Loucy (cell line): ENCODE data around the gene DHX30.

Experiments used
- H2AFZ ChIP-seq: fragments of 200-600 bp; sonication (generic); 2 replicates; pipeline ENCODE4 v1.6.0; 2016; ENCODE audit warnings: antibody characterized with exemption, mild to moderate bottlenecking, low read length, moderate library complexity
- H3F3A ChIP-seq: fragments of 200-600 bp; 2 replicates; pipeline ENCODE4 v1.6.0; 2016; ENCODE audit warnings: antibody characterized with exemption, low read depth, mild to moderate bottlenecking
- H3K27me3 ChIP-seq: fragments of 200-600 bp; sonication (generic); 2 replicates; pipeline ENCODE4 v1.6.1; 2014; ENCODE audit warnings: low read length, mild to moderate bottlenecking; ENCODE audit not compliant: insufficient read depth, poor library complexity, severe bottlenecking
- H3K36me3 ChIP-seq: fragments of 200-600 bp; sonication (generic); 2 replicates; pipeline ENCODE4 v1.6.1; 2016; ENCODE audit warnings: low read length; ENCODE audit not compliant: insufficient read depth
- H3K4me1 ChIP-seq: fragments of 200-600 bp; sonication (generic); 2 replicates; pipeline ENCODE4 v1.5.1; 2014; ENCODE audit warnings: low read length, mild to moderate bottlenecking; ENCODE audit not compliant: insufficient read depth, poor library complexity, severe bottlenecking
- H3K4me2 ChIP-seq: fragments of 200-600 bp; sonication (generic); 2 replicates; pipeline ENCODE4 v1.6.0; 2014; ENCODE audit warnings: antibody characterized with exemption, low read length, low read depth, mild to moderate bottlenecking; ENCODE audit not compliant: poor library complexity, severe bottlenecking
- H3K4me3 ChIP-seq: fragments of 200-600 bp; sonication (generic); 2 replicates; pipeline ENCODE4 v1.5.1; 2014; ENCODE audit warnings: low read length, mild to moderate bottlenecking, mixed read lengths; ENCODE audit not compliant: poor library complexity, severe bottlenecking
- H3K79me2 ChIP-seq: fragments of 200-600 bp; sonication (generic); 2 replicates; pipeline ENCODE4 v1.6.1; 2014; ENCODE audit warnings: low read length; ENCODE audit not compliant: insufficient read depth
- H3K9ac ChIP-seq: fragments of 200-600 bp; sonication (generic); 2 replicates; pipeline ENCODE4 v1.6.0; 2014; ENCODE audit warnings: mild to moderate bottlenecking, low read depth, low read length, moderate library complexity; ENCODE audit not compliant: poor library complexity, severe bottlenecking
- H3K9me2 ChIP-seq: fragments of 200-600 bp; sonication (generic); replicated peaks from 2 replicates; pipeline ENCODE4 v1.6.1; 2016; ENCODE audit warnings: low read depth, low read length, mixed read lengths
- H3K9me3 ChIP-seq: fragments of 200-600 bp; sonication (generic); 2 replicates; pipeline ENCODE4 v1.6.1; 2014; ENCODE audit warnings: mild to moderate bottlenecking, antibody characterized with exemption, low read length, low read depth; ENCODE audit not compliant: insufficient read depth
- H4K20me1 ChIP-seq: fragments of 200-600 bp; sonication (generic); 2 replicates; pipeline ENCODE4 v1.6.0; 2014; ENCODE audit warnings: antibody characterized with exemption, low read length, mild to moderate bottlenecking; ENCODE audit not compliant: insufficient read depth, poor library complexity, severe bottlenecking
- CTCF ChIP-seq: fragments of 200-600 bp; sonication (generic); conservative IDR thresholded peaks from 2 replicates; pipeline ENCODE4 v1.5.1; 2014; ENCODE audit warnings: mild to moderate bottlenecking, antibody characterized with exemption, low read length
- EZH2phosphoT487 ChIP-seq: fragments of 200-600 bp; IDR thresholded peaks from 2 replicates; pipeline ENCODE4 v1.6.1; 2018; ENCODE audit warnings: antibody characterized with exemption, mild to moderate bottlenecking, moderate library complexity, borderline replicate concordance

DHX30 gene

GRCh38 chr3:47772047-47772446 lies 30.9 kb upstream of the DHX30 start:
- Histone ChIP-seq H3K36me3 (peaks cover 48% of the 10 kb centered on the region; the same call in 1 of the 2 replicates), H3K4me2 (no peak overlapping the region), H3K79me2 (peaks cover 97% of the 10 kb centered on the region), H3K9ac (no peak overlapping the region), H3K9me3 (no peaks in the 10 kb centered on the region), H3K4me3 (no peak overlapping the region), H3K27me3 (no peaks in the 10 kb centered on the region), H3F3A (0 out of 2 replicates have a peak, but pooled peaks cover 3% of the 10 kb centered on the region), H2AFZ (no peak overlapping the region), H3K4me1 (peaks cover 3% of the 10 kb centered on the region), H3K9me2 (no peaks in the 10 kb centered on the region), H4K20me1 (peaks cover 79% of the 10 kb centered on the region)
- TF ChIP-seq CTCF, result no peak
- no peak for TF ChIP-seq EZH2phosphoT487

GRCh38 chr3:47772788-47773187 lies 30.1 kb upstream of the DHX30 start:
- H3K27me3 ChIP-seq, result no peaks in the 10 kb centered on the region
- no peaks in the 10 kb centered on the region for H3K9me3 ChIP-seq
- H3K9me2 ChIP-seq, result no peaks in the 10 kb centered on the region
- no peak overlapping the region for H2AFZ ChIP-seq
- no peak overlapping the region for H3K4me2 ChIP-seq
- H4K20me1 ChIP-seq, result peaks cover 85% of the 10 kb centered on the region
- H3K4me3 ChIP-seq, result no peak overlapping the region
- H3F3A ChIP-seq, result 0 out of 2 replicates have a peak, but pooled peaks cover 3% of the 10 kb centered on the region
- H3K36me3 ChIP-seq, result peaks cover 45% of the 10 kb centered on the region; the same call in 1 of the 2 replicates
- peaks cover 97% of the 10 kb centered on the region for H3K79me2 ChIP-seq
- no peak for TF ChIP-seq CTCF
- no peak for TF ChIP-seq EZH2phosphoT487
- H3K4me1 ChIP-seq, result peaks cover 6% of the 10 kb centered on the region
- no peak overlapping the region for H3K9ac ChIP-seq

GRCh38 chr3:47778746-47779145 lies 24.2 kb upstream of the DHX30 start:
- Histone ChIP-seq H4K20me1 (peaks cover 71% of the 10 kb centered on the region), H2AFZ (no peak overlapping the region), H3K4me2 (peak overlapping the region; percentile 82), H3F3A (peaks cover 6% of the 10 kb centered on the region; the same call in 1 of the 2 replicates), H3K27me3 (no peaks in the 10 kb centered on the region), H3K9me3 (no peaks in the 10 kb centered on the region), H3K9ac (peak overlapping the region; percentile 87), H3K79me2 (peaks cover 79% of the 10 kb centered on the region), H3K36me3 (no peaks in the 10 kb centered on the region), H3K4me3 (peak overlapping the region; percentile 94), H3K4me1 (peaks cover 23% of the 10 kb centered on the region), H3K9me2 (no peaks in the 10 kb centered on the region)
- no peak for TF ChIP-seq EZH2phosphoT487
- TF ChIP-seq CTCF, result no peak
